ENCODE data around the gene ZNF770. TPM values are rescaled to one million over a fixed set of nuclear protein-coding genes. Genes with fewer than 3 reads are reported as not detected.

ZNF770 gene
- polyA plus RNA-seq, 1 experiment = 26.9 TPM

DNA sequence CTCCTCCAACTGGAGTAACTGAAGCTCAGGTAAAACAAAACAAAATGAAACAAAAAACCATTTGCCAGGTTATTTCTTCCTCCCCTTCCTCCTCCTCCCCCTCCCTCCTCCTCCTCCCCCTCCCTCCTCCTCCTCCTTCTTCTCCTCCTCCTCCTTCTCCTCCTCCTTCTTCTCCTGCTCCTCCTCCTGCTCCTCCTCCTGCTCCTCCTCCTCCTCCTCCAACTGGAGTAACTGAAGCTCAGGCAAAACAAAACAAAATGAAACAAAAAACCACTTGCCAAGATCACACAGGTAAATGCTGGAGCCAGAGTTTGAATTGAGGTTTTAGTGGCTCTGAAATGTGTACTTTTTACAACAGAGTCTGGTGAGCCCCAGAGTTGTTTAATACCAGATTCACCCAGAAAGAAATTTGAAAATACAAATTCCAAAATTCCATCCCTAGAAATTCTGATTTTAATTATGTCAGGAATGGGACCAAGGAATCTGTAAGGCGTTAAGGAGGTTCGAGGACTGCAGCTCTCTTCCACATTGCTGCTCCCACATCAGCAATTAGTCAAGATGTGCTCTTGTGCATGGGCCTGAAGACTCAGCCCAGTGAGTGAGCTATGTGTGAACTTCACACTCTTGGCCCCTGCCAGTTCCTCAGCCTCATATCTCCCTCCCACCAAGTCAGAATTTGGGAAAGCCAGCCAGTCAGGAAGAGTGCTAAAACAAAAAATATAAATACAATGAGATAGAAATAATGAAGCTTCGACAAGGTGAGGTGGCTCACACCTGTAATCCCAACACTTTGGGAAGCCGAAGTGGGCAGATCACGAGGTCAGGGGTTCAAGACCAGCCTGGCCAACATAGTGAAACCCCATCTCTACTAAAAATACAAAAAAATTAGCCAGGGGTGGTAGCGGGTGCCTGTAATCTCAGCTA is 31.6 kb upstream of the ZNF770 start:
- Histone ChIP-seq H3K27ac (ENCODE audit: low read depth, low read length) (no peak overlapping the region), H3K4me3 (ENCODE audit: low read depth, low read length) (no peak overlapping the region), H3K27me3 (ENCODE audit: control insufficient read depth, insufficient read depth, low read length) (no peaks in the 10 kb centered on the region), H3K9me3 (ENCODE audit: control insufficient read depth, insufficient read depth, low read length) (no peaks in the 10 kb centered on the region)
- CTCF ChIA-PET = interaction anchor here (0.7 to 1.0 kb wide), 3 partner anchors 10 to 50 kb away, joined by 3 to 6 read pairs (median 3); partner anchors contain the start of gene AQR
- POLR2A ChIA-PET = no interaction called here
- DNase-seq (ENCODE audit: low read depth, low spot score) = no peak
- TF ChIP-seq, protein P1, sequence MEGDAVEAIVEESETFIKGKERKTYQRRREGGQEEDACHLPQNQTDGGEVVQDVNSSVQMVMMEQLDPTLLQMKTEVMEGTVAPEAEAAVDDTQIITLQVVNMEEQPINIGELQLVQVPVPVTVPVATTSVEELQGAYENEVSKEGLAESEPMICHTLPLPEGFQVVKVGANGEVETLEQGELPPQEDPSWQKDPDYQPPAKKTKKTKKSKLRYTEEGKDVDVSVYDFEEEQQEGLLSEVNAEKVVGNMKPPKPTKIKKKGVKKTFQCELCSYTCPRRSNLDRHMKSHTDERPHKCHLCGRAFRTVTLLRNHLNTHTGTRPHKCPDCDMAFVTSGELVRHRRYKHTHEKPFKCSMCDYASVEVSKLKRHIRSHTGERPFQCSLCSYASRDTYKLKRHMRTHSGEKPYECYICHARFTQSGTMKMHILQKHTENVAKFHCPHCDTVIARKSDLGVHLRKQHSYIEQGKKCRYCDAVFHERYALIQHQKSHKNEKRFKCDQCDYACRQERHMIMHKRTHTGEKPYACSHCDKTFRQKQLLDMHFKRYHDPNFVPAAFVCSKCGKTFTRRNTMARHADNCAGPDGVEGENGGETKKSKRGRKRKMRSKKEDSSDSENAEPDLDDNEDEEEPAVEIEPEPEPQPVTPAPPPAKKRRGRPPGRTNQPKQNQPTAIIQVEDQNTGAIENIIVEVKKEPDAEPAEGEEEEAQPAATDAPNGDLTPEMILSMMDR (IDR thresholded peaks at IDR 0.05; ENCODE audit: low read depth, low read length) = no peak

DNA sequence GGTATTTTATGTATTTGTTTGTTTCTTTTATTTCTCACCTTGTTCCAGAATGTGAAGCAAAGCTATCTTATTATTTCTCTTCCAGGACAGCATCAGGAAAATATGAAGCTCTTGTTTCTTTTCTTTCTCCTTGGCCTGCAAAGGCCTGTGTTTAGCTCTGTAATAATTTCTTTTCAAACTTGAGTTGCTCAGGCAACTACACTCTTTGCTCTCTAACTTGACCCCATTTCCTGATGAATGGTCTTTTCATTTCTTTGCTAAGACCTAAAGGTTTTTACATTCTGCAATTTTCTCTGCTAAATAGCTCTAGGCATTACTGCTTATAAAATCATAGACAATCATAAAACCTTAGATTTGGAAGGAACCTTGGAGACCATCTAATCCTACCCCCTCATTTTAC is 26.2 kb upstream of the ZNF770 start:
- H3K4me3 ChIP-seq (ENCODE audit: low read depth, low read length) = no peak overlapping the region
- TF ChIP-seq, protein P1 (IDR thresholded peaks at IDR 0.05; ENCODE audit: low read depth, low read length) = no peak
- POLR2A ChIA-PET = interaction anchor here (0.9 kb wide), 1 partner anchor 26 kb away, joined by 3 read pairs; the partner anchor contains the start of gene ZNF770
- no peaks in the 10 kb centered on the region for H3K9me3 ChIP-seq (ENCODE audit: control insufficient read depth, insufficient read depth, low read length)
- CTCF ChIA-PET = no interaction called here
- H3K27ac ChIP-seq (ENCODE audit: low read depth, low read length) = no peak overlapping the region
- H3K27me3 ChIP-seq (ENCODE audit: control insufficient read depth, insufficient read depth, low read length) = no peaks in the 10 kb centered on the region
- no peak for DNase-seq (ENCODE audit: low read depth, low spot score)

DNA sequence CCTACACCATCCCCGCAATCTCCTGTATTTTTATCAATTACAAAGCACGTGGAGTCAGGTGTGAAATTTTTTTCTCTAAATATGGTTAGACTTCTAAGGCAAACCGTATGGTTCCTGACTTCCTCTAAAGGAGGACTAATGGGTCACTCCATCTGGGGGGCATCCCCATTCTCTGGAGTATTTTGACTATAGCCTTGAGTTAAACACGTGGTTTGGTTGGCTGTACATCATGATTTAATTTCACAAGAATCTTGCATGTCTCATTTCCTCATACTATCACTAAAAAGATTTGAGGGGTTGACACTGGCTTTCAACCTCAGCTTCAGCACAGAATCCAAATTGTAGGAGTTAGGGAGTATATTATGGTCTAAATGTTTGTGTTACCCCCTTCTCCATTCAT is 25.3 kb upstream of the ZNF770 start:
- no peaks in the 10 kb centered on the region for H3K27me3 ChIP-seq (ENCODE audit: control insufficient read depth, insufficient read depth, low read length)
- H3K4me3 ChIP-seq (ENCODE audit: low read depth, low read length) = no peak overlapping the region
- no peaks in the 10 kb centered on the region for H3K9me3 ChIP-seq (ENCODE audit: control insufficient read depth, insufficient read depth, low read length)
- ChIA-PET CTCF (no interaction called here), POLR2A (interaction anchor here (0.9 kb wide), 1 partner anchor 25 kb away, joined by 3 read pairs; the partner anchor contains the start of gene ZNF770)
- no peak overlapping the region for H3K27ac ChIP-seq (ENCODE audit: low read depth, low read length)
- DNase-seq (ENCODE audit: low read depth, low spot score) = no peak
- TF ChIP-seq, protein P1 (IDR thresholded peaks at IDR 0.05; ENCODE audit: low read depth, low read length) = no peak

DNA sequence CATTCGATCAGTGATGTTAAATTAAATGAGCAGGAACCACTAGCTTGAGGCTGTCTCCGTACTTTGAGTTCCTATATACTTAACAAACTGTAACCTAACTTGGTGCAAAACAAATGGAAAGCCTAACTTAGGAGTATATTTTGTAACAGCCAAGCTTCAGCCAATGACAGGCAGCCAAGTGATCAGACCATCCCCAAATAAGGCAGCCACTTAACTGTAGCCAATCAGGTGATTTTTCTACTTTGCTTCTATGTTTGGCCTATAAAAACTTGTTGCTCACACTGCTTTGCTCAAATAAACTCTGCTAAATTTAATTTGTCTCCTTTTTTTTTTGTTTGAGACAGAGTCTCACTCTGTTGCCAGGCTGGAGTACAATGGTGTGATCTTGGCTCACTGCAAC is 19.3 kb upstream of the ZNF770 start:
- CTCF ChIA-PET = no interaction called here
- no peak overlapping the region for H3K4me3 ChIP-seq (ENCODE audit: low read depth, low read length)
- POLR2A ChIA-PET = no interaction called here

DNA sequence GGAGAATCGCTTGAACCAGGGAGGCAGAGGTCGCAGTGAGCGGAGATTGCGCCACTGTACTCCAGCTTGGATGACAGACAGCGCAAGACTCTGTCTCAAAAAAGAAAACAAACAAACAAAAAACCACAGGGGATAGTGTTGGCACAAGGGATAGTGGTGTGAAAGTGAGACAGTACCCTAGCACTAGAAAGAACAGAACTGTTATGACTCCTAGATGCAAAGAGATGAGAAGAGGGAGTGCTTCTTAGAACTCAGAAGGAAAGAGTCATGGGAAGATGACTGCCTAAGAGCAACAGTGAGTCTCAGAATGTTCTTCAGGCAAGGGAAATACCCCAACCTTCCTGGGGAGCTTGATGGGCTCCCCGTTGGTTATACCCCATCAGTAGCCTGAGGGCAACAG is 17.8 kb upstream of the ZNF770 start:
- ChIA-PET CTCF (no interaction called here), POLR2A (no interaction called here)
- no peaks in the 10 kb centered on the region for H3K9me3 ChIP-seq (ENCODE audit: control insufficient read depth, insufficient read depth, low read length)
- no peaks in the 10 kb centered on the region for H3K27me3 ChIP-seq (ENCODE audit: control insufficient read depth, insufficient read depth, low read length)
- H3K27ac ChIP-seq (ENCODE audit: low read depth, low read length) = no peak overlapping the region
- DNase-seq (ENCODE audit: low read depth, low spot score) = no peak
- TF ChIP-seq, protein P1 (IDR thresholded peaks at IDR 0.05; ENCODE audit: low read depth, low read length) = no peak
- H3K4me3 ChIP-seq (ENCODE audit: low read depth, low read length) = no peak overlapping the region

More for the DNA sequence above, 19.3 kb upstream of the ZNF770 start:
- TF ChIP-seq, protein P1 (IDR thresholded peaks at IDR 0.05; ENCODE audit: low read depth, low read length) = no peak
- Histone ChIP-seq H3K27ac (ENCODE audit: low read depth, low read length) (no peak overlapping the region), H3K27me3 (ENCODE audit: control insufficient read depth, insufficient read depth, low read length) (no peaks in the 10 kb centered on the region), H3K9me3 (ENCODE audit: control insufficient read depth, insufficient read depth, low read length) (no peaks in the 10 kb centered on the region)
- DNase-seq (ENCODE audit: low read depth, low spot score) = no peak

All from AG04450 (cell line).